Epidermal melanocyte (primary cell): Measurements from ENCODE around the gene TWNK.

Experiments used
- DNase-seq: peaks from one replicate; pipeline ENCODE4 v3.0.0; 2011; ENCODE audit warnings: low spot score; ENCODE audit not compliant: insufficient read length

TWNK gene

GRCh38 chr10:100996678-100997359, 9.5 kb downstream of the TWNK start:
- no peak for DNase-seq

- peak; percentile 84 for DNase-seq
These were observed 10.2 kb downstream of the TWNK start for GRCh38 chr10:100997360-100998182.

GRCh38 chr10:100998183-100998990, 11.0 kb downstream of the TWNK start:
- peak; percentile 97 for DNase-seq

GRCh38 chr10:100998991-100999741, 11.8 kb downstream of the TWNK start:
- DNase-seq: peak; percentile 91

- DNase-seq: no peak
These were observed 12.4 kb downstream of the TWNK start, which contains the start of gene LZTS2 for GRCh38 chr10:100999742-101000126. LZTS2 (plus strand) TSS chr10:100999808; CDS start chr10:101002539, 2,731 bp downstream.

GRCh38 chr10:101000127-101000914, 13.0 kb downstream of the TWNK start:
- DNase-seq: no peak

- DNase-seq: peak; percentile 93
These were observed 13.7 kb downstream of the TWNK start for GRCh38 chr10:101000915-101001658.

GRCh38 chr10:101001659-101002035, 14.3 kb downstream of the TWNK start:
- DNase-seq: no peak

- DNase-seq: no peak
These were observed 15.1 kb downstream of the TWNK start for GRCh38 chr10:101002456-101002855.

- no peak for DNase-seq
These were observed 16.4 kb downstream of the TWNK start for GRCh38 chr10:101003639-101004206.

GRCh38 chr10:101005361-101005760, 18.0 kb downstream of the TWNK start:
- DNase-seq: no peak

GRCh38 chr10:101005869-101006567, 18.7 kb downstream of the TWNK start:
- no peak for DNase-seq

GRCh38 chr10:101006593-101007098, 19.3 kb downstream of the TWNK start:
- DNase-seq: no peak

- DNase-seq: no peak
These were observed 19.9 kb downstream of the TWNK start for GRCh38 chr10:101007099-101007711.

- no peak for DNase-seq
These were observed 20.8 kb downstream of the TWNK start for GRCh38 chr10:101007915-101008822.

- peak; percentile 49 for DNase-seq
These were observed 21.6 kb downstream of the TWNK start for GRCh38 chr10:101008823-101009423.

- DNase-seq: no peak
These were observed 23.0 kb downstream of the TWNK start for GRCh38 chr10:101010329-101010728.
